Trophoblast cell (in vitro differentiated cells and primary cell): ENCODE data around the gene GSE1.
A peak's percentile ranks its signal among the peaks of the same experiment; 100 is the strongest.

Experiments used
- DNase-seq, 2 donors: peaks; one replicate each; pipeline ENCODE4 v3.0.0-alpha.2; 2016
- H2AFZ ChIP-seq: 2 replicates; pipeline ENCODE4 v1.6.1; 2013; ENCODE audit warnings: low read length, moderate library complexity, mild to moderate bottlenecking; ENCODE audit not compliant: insufficient read depth, poor library complexity
- H2AK5ac ChIP-seq: 2 replicates; pipeline ENCODE4 v1.6.1; 2013; ENCODE audit warnings: mild to moderate bottlenecking, low read length
- H2BK120ac ChIP-seq: 2 replicates; pipeline ENCODE4 v1.6.1; 2013; ENCODE audit warnings: low read length, mild to moderate bottlenecking, moderate library complexity; ENCODE audit not compliant: insufficient read depth, poor library complexity
- H2BK12ac ChIP-seq: 2 replicates; pipeline ENCODE4 v1.6.1; 2013; ENCODE audit warnings: mild to moderate bottlenecking, low read length, moderate library complexity
- H2BK5ac ChIP-seq: 2 replicates; pipeline ENCODE4 v1.6.1; 2013; ENCODE audit warnings: low read length, low read depth, moderate library complexity, mild to moderate bottlenecking; ENCODE audit not compliant: poor library complexity
- H3K14ac ChIP-seq: 2 replicates; pipeline ENCODE4 v1.6.1; 2013; ENCODE audit warnings: mild to moderate bottlenecking, low read length
- H3K18ac ChIP-seq: 2 replicates; pipeline ENCODE4 v1.6.1; 2013; ENCODE audit warnings: mild to moderate bottlenecking, low read length
- H3K23ac ChIP-seq: 2 replicates; pipeline ENCODE4 v1.6.1; 2013; ENCODE audit warnings: low read length
- H3K27ac ChIP-seq: 2 replicates; pipeline ENCODE4 v1.5.1; 2013; ENCODE audit warnings: low read depth, mild to moderate bottlenecking, inconsistent platforms, low read length, moderate library complexity
- H3K27me3 ChIP-seq: 2 replicates; pipeline ENCODE4 v1.6.1; 2013; ENCODE audit warnings: inconsistent platforms, mild to moderate bottlenecking, low read length, moderate library complexity; ENCODE audit not compliant: insufficient read depth
- H3K36me3 ChIP-seq, 2 experiments: 1 replicate in 1 of 2; 2 replicates in 1 of 2; pipeline ENCODE4 v1.6.1; 2013; ENCODE audit warnings: low read length in 2 of 2, mild to moderate bottlenecking in 2 of 2, moderate library complexity in 1 of 2; ENCODE audit not compliant: insufficient read depth in 2 of 2, control insufficient read depth in 1 of 2
- H3K4ac ChIP-seq: 2 replicates; pipeline ENCODE4 v1.6.1; 2013; ENCODE audit warnings: low read depth, mild to moderate bottlenecking, low read length, moderate library complexity
- H3K4me1 ChIP-seq, 2 experiments: 1 replicate in 1 of 2; 2 replicates in 1 of 2; pipeline ENCODE4 v1.6.1; 2013; ENCODE audit warnings: low read length in 2 of 2, mild to moderate bottlenecking in 2 of 2, moderate library complexity in 1 of 2; ENCODE audit not compliant: insufficient read depth in 2 of 2, control insufficient read depth in 1 of 2
- H3K4me2 ChIP-seq: 2 replicates; pipeline ENCODE4 v1.6.1; 2013; ENCODE audit warnings: inconsistent platforms, mild to moderate bottlenecking, low read length, moderate library complexity
- H3K4me3 ChIP-seq: 2 replicates; pipeline ENCODE4 v1.5.1; 2013; ENCODE audit warnings: mild to moderate bottlenecking, low read depth, low read length, inconsistent platforms
- H3K79me1 ChIP-seq: one replicate; pipeline ENCODE4 v1.6.1; 2013; ENCODE audit warnings: low read length
- H3K79me2 ChIP-seq: 2 replicates; pipeline ENCODE4 v1.6.1; 2013; ENCODE audit warnings: low read length, mild to moderate bottlenecking; ENCODE audit not compliant: control insufficient read depth, insufficient read depth, poor library complexity
- H3K9ac ChIP-seq: 2 replicates; pipeline ENCODE4 v1.6.1; 2013; ENCODE audit warnings: mild to moderate bottlenecking, low read length
- H3K9me3 ChIP-seq: 2 replicates; pipeline ENCODE4 v1.6.1; 2013; ENCODE audit warnings: low read depth, mild to moderate bottlenecking, control low read depth, inconsistent platforms, low read length; ENCODE audit not compliant: insufficient read depth
- H4K12ac ChIP-seq: 2 replicates; pipeline ENCODE4 v1.6.1; 2013; ENCODE audit warnings: low read depth, mild to moderate bottlenecking, low read length, moderate library complexity
- H4K8ac ChIP-seq: 2 replicates; pipeline ENCODE4 v1.6.1; 2013; ENCODE audit warnings: low read depth, mild to moderate bottlenecking, low read length, moderate library complexity
- H4K91ac ChIP-seq: one replicate; pipeline ENCODE4 v1.6.1; 2013; ENCODE audit warnings: low read depth, mild to moderate bottlenecking, low read length, moderate library complexity
- WGBS: extraction: QIAGEN DNeasy Blood & Tissue Kit; methylation state at CpG from one replicate; pipeline ENCODE4 v1.1.7; 2013; ENCODE audit warnings: missing lambda C conversion rate; ENCODE audit not compliant: insufficient read length, insufficient coverage; ENCODE audit errors: extremely low coverage; 5-methylcytosine and 5-hydroxymethylcytosine counted together

GSE1 gene

GRCh38 chr16:85577899-85578598 is 35.1 kb upstream of the GSE1 start:
- no peak overlapping the region for H3K9ac ChIP-seq
- H3K4me2 ChIP-seq, result no peak overlapping the region
- H2AK5ac ChIP-seq, result no peak overlapping the region
- no peak overlapping the region for H2BK120ac ChIP-seq
- no peak overlapping the region for H3K18ac ChIP-seq
- H3K4me3 ChIP-seq, result no peak overlapping the region
- H3K9me3 ChIP-seq, result no peaks in the 10 kb centered on the region
- no peak overlapping the region for H3K23ac ChIP-seq
- no CpG with 5 or more reads among the region's 20 CpGs for WGBS
- H3K79me2 ChIP-seq, result peaks cover 3% of the 10 kb centered on the region
- no peak for DNase-seq
- H3K36me3 ChIP-seq, result peaks cover 0 to 11% of the 10 kb centered on the region in 2 experiments
- peaks cover 12 to 15% of the 10 kb centered on the region in 2 experiments for H3K4me1 ChIP-seq
- H4K91ac ChIP-seq, result no peak overlapping the region
- H3K14ac ChIP-seq, result no peak overlapping the region
- no peak overlapping the region for H4K8ac ChIP-seq
- no peaks in the 10 kb centered on the region for H3K79me1 ChIP-seq
- no peaks in the 10 kb centered on the region for H3K27me3 ChIP-seq
- no peak overlapping the region for H3K4ac ChIP-seq
- H4K12ac ChIP-seq, result no peak overlapping the region
- no peak overlapping the region for H2AFZ ChIP-seq
- no peak overlapping the region for H2BK12ac ChIP-seq
- H3K27ac ChIP-seq, result no peak overlapping the region
- no peak overlapping the region for H2BK5ac ChIP-seq

GRCh38 chr16:85578599-85578948 is 34.5 kb upstream of the GSE1 start:
- Histone ChIP-seq H3K23ac (no peak overlapping the region), H2AK5ac (no peak overlapping the region), H3K79me1 (peaks cover 2% of the 10 kb centered on the region), H3K36me3 (peaks cover 0 to 11% of the 10 kb centered on the region in 2 experiments), H3K14ac (no peak overlapping the region), H2BK12ac (no peak overlapping the region), H3K4ac (peak overlapping the region; percentile 1), H3K4me2 (no peak overlapping the region), H3K27me3 (no peaks in the 10 kb centered on the region), H3K9ac (no peak overlapping the region), H2BK5ac (no peak overlapping the region), H2AFZ (no peak overlapping the region), H2BK120ac (no peak overlapping the region), H3K4me3 (no peak overlapping the region), H4K8ac (no peak overlapping the region), H3K79me2 (peaks cover 5% of the 10 kb centered on the region), H3K18ac (no peak overlapping the region), H4K12ac (no peak overlapping the region), H4K91ac (no peak overlapping the region), H3K27ac (no peak overlapping the region), H3K4me1 (peaks cover 17 to 21% of the 10 kb centered on the region in 2 experiments), H3K9me3 (no peaks in the 10 kb centered on the region)
- DNase-seq, result no peak
- no CpG with 5 or more reads among the region's 5 CpGs for WGBS

GRCh38 chr16:85579191-85579590 is 33.9 kb upstream of the GSE1 start:
- Histone ChIP-seq H2AFZ (no peak overlapping the region), H3K27me3 (no peaks in the 10 kb centered on the region), H3K79me2 (peaks cover 5% of the 10 kb centered on the region), H4K91ac (no peak overlapping the region), H2BK120ac (no peak overlapping the region), H3K9ac (no peak overlapping the region), H3K27ac (no peak overlapping the region), H3K4ac (no peak overlapping the region), H3K4me1 (peaks cover 20 to 21% of the 10 kb centered on the region in 2 experiments), H3K14ac (no peak overlapping the region), H4K8ac (no peak overlapping the region), H4K12ac (no peak overlapping the region), H3K4me3 (no peak overlapping the region), H3K36me3 (peaks cover 0 to 6% of the 10 kb centered on the region in 2 experiments), H3K9me3 (no peaks in the 10 kb centered on the region), H2BK5ac (no peak overlapping the region), H3K18ac (no peak overlapping the region), H3K79me1 (peaks cover 2% of the 10 kb centered on the region), H2BK12ac (no peak overlapping the region), H2AK5ac (no peak overlapping the region), H3K23ac (no peak overlapping the region), H3K4me2 (no peak overlapping the region)
- no CpG with 5 or more reads among the region's 13 CpGs for WGBS
- no peak for DNase-seq

GRCh38 chr16:85579923-85580580 is 33.1 kb upstream of the GSE1 start:
- no peak overlapping the region for H2BK12ac ChIP-seq
- WGBS, result no CpG with 5 or more reads among the region's 11 CpGs
- H3K36me3 ChIP-seq, result peaks cover 0 to 2% of the 10 kb centered on the region in 2 experiments
- H3K4me1 ChIP-seq, result peaks cover 15 to 21% of the 10 kb centered on the region in 2 experiments
- no peak overlapping the region for H4K91ac ChIP-seq
- H2AK5ac ChIP-seq, result no peak overlapping the region
- H3K23ac ChIP-seq, result no peak overlapping the region
- H3K18ac ChIP-seq, result peak overlapping the region; percentile 25
- peaks cover 2% of the 10 kb centered on the region for H3K79me1 ChIP-seq
- H3K4ac ChIP-seq, result peak overlapping the region; percentile 23
- H3K9ac ChIP-seq, result no peak overlapping the region
- H3K79me2 ChIP-seq, result peaks cover 5% of the 10 kb centered on the region
- no peak overlapping the region for H2AFZ ChIP-seq
- no peak overlapping the region for H2BK120ac ChIP-seq
- H4K12ac ChIP-seq, result no peak overlapping the region
- H3K14ac ChIP-seq, result no peak overlapping the region
- H4K8ac ChIP-seq, result no peak overlapping the region
- H2BK5ac ChIP-seq, result no peak overlapping the region
- H3K9me3 ChIP-seq, result peaks cover 1% of the 10 kb centered on the region
- H3K4me2 ChIP-seq, result no peak overlapping the region
- H3K27ac ChIP-seq, result no peak overlapping the region
- H3K27me3 ChIP-seq, result no peaks in the 10 kb centered on the region
- DNase-seq, result no peak
- H3K4me3 ChIP-seq, result no peak overlapping the region
